Anterior cingulate cortex (tissue), 58 donors: ENCODE data around the gene WDR73.

Experiments used
- DNase-seq, 58 donors: peaks; one replicate each; lab custom pipeline; 2025; lab: John Stamatoyannopoulos, UW

The WDR73 gene

DNA sequence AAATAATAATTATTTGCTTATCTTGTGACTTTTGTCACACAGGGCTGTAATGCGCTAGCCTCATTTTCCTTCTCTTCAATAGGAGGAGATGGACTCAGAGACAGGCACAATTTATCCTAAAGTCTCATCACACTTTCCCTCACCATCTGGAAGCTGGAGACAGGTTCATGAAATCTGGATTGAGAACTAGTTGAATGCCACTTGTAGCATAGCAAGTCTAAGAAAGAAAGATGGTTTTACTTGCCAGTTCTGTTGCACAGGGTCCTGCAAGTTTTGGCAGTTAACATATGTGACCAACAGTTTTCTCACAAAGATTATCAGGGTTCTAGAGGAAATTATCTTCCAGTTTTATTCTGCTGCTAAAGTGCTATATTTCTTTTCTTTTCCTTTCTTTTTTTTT, 62.3 kb downstream of the WDR73 start:
- DNase-seq, result no peak

DNA sequence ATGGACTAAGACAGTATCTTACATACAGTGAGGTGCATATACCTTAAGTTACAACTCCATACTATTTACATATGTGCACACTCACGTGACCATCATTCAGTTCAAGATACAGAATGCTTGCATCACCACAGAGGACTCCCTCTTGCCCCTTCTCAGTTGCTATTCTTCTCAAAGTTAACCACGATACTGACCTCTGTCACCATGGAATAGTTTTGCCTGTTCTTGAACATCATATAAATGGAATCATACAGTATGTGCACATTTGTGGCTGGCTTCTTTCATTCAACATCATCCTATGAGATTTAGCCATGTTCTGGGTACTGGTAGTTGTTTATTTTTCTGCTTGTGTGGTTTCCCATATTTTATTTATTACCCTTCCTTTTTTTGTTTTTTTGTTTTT, 63.7 kb downstream of the WDR73 start:
- no peak for DNase-seq
